ENCODE results near the gene RBFOX2. TPM values are rescaled to one million over a fixed set of nuclear protein-coding genes. Genes with fewer than 3 reads are reported as not detected.

Gene RBFOX2
- total and polyA plus RNA-seq, 10 of the 15 experiments (the other 5 are each of a cell fraction or from before 2014, with no cell fraction given): 0.01 to 2.7 (median 0.17) TPM; not detected in 4

DNA sequence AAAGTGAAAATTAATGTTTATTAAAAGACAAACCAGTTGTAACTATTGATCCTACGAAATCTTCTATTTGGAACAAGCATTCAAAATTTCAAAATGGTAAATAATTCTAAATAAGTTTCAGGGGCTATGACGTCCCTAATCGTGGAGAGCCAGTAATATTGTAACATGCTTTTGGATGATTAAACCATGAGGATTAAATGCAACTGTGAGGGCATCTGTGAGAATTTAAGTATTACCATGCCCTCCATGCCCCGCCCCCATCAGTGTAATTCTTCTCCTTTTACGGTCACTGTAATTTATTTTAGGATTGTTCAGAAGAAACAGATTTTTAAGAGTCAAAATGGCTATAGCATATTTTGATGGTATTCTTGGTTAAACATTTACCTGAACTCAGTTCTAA, 177.8 kb downstream of the RBFOX2 start:
- no peak for ATAC-seq
- no peak overlapping the region for H2AFZ ChIP-seq (ENCODE audit: control insufficient read depth, low read depth, low read length)
- ChIA-PET POLR2A (no interaction called here), SMC1A (ENCODE audit: uncharacterized antibody, unreplicated experiment) (no interaction called here), CTCF (no interaction called here), RAD21 (ENCODE audit: unreplicated experiment) (no interaction called here)
- no peak for DNase-seq (ENCODE audit: low read depth, low spot score)
- in situ Hi-C loops (cut with MboI) (no loop called here), intact Hi-C loops (cut with micrococcal nuclease; ENCODE audit: unreplicated experiment) (no loop called here)
- no peaks in the 10 kb centered on the region for H3K9me3 ChIP-seq (replicated peaks; ENCODE audit: control insufficient read depth, insufficient read depth, low read length)
- no peaks in the 10 kb centered on the region for H3K36me3 ChIP-seq (ENCODE audit: control insufficient read depth in 2 of 2, insufficient read depth in 2 of 2, low read length in 1 of 2)
- no peak overlapping the region for H3K4me2 ChIP-seq (ENCODE audit: control insufficient read depth, insufficient read depth)
- H3K79me2 ChIP-seq (ENCODE audit: control insufficient read depth, insufficient read depth, low read length): no peaks in the 10 kb centered on the region
- H3K4me3 ChIP-seq: no peak overlapping the region
- H3K4me1 ChIP-seq (ENCODE audit: control insufficient read depth, insufficient read depth, low read length): no peaks in the 10 kb centered on the region
- H3K27me3 ChIP-seq (replicated peaks in 1 of 2; ENCODE audit: control insufficient read depth in 2 of 2, insufficient read depth in 2 of 2, low read length in 1 of 2): no peaks in the 10 kb centered on the region
- FAIRE-seq: no peak
- no peaks in the 10 kb centered on the region for H4K20me1 ChIP-seq (ENCODE audit: control insufficient read depth, insufficient read depth)
- no peak overlapping the region for H3K27ac ChIP-seq (ENCODE audit: control insufficient read depth, insufficient read depth)
- 15% methylated on average over 5 of the region's 5 CpGs for WGBS (ENCODE audit: insufficient coverage, insufficient replicate concordance, low lambda C conversion rate, missing lambda C conversion rate)
- no peak overlapping the region for H3K9ac ChIP-seq (ENCODE audit: control insufficient read depth, insufficient read depth, low read length)
- no TSS peak for BruUV-seq (replicated peaks)
- TF ChIP-seq SMARCA5 (IDR thresholded peaks at IDR 0.05): no peak
- TF ChIP-seq, protein P1, sequence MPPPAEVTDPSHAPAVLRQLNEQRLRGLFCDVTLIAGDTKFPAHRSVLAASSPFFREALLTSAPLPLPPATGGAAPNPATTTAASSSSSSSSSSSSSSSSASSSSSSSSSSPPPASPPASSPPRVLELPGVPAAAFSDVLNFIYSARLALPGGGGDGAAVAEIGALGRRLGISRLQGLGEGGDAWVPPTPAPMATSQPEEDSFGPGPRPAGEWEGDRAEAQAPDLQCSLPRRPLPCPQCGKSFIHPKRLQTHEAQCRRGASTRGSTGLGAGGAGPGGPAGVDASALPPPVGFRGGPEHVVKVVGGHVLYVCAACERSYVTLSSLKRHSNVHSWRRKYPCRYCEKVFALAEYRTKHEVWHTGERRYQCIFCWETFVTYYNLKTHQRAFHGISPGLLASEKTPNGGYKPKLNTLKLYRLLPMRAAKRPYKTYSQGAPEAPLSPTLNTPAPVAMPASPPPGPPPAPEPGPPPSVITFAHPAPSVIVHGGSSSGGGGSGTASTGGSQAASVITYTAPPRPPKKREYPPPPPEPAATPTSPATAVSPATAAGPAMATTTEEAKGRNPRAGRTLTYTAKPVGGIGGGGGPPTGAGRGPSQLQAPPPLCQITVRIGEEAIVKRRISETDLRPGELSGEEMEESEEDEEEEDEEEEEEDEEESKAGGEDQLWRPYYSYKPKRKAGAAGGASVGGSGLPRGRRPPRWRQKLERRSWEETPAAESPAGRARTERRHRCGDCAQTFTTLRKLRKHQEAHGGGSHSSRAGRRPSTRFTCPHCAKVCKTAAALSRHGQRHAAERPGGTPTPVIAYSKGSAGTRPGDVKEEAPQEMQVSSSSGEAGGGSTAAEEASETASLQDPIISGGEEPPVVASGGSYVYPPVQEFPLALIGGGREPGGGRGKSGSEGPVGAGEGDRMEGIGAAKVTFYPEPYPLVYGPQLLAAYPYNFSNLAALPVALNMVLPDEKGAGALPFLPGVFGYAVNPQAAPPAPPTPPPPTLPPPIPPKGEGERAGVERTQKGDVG (CRISPR knock-in tag; IDR thresholded peaks at IDR 0.05): no peak

DNA sequence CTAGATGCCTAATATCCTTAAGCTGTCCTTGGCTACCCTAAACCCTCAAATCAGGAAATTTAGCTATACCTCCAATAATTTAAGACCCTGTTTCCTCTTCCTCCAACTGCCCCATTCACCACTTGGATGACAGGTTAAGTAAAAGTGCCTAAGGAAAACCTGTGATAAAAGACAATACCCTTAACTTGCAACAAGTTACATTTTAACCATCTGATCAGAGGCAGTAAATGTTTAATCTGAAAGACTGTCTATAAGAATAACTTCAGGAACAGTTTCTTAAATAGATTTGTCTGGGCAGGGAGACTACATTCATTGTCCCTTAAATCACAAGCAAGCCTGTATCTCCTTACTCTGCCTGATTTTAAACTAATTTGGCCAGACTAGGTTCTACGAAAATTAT, 181.8 kb downstream of the RBFOX2 start:
- WGBS (ENCODE audit: insufficient coverage, insufficient replicate concordance, low lambda C conversion rate, missing lambda C conversion rate): 8% methylated on average over 1 of the region's 1 CpG
- POLR2A ChIA-PET: no interaction called here
- no peaks in the 10 kb centered on the region for H3K79me2 ChIP-seq (ENCODE audit: control insufficient read depth, insufficient read depth, low read length)
- no peak for ATAC-seq
- no peak overlapping the region for H3K4me2 ChIP-seq (ENCODE audit: control insufficient read depth, insufficient read depth)
- H3K27me3 ChIP-seq (replicated peaks in 1 of 2; ENCODE audit: control insufficient read depth in 2 of 2, insufficient read depth in 2 of 2, low read length in 1 of 2): no peaks in the 10 kb centered on the region
- H2AFZ ChIP-seq (ENCODE audit: control insufficient read depth, low read depth, low read length): no peak overlapping the region
- CTCF ChIA-PET: interaction anchor here (0.8 kb wide), 2 partner anchors 11 to 219 kb away, joined by 3 to 4 read pairs; no protein-coding TSS in a partner anchor
- FAIRE-seq: no peak
- no peak overlapping the region for H3K27ac ChIP-seq (ENCODE audit: control insufficient read depth, insufficient read depth)
- in situ Hi-C loops (cut with MboI) (no loop called here), intact Hi-C loops (cut with micrococcal nuclease; ENCODE audit: unreplicated experiment) (no loop called here)
- no peak overlapping the region for H3K4me3 ChIP-seq
- H4K20me1 ChIP-seq (ENCODE audit: control insufficient read depth, insufficient read depth): no peaks in the 10 kb centered on the region
- no peak overlapping the region for H3K9ac ChIP-seq (ENCODE audit: control insufficient read depth, insufficient read depth, low read length)
- no peaks in the 10 kb centered on the region for H3K36me3 ChIP-seq (ENCODE audit: control insufficient read depth in 2 of 2, insufficient read depth in 2 of 2, low read length in 1 of 2)
- RAD21 ChIA-PET (ENCODE audit: unreplicated experiment): no interaction called here
- SMC1A ChIA-PET (ENCODE audit: uncharacterized antibody, unreplicated experiment): no interaction called here
- no peaks in the 10 kb centered on the region for H3K4me1 ChIP-seq (ENCODE audit: control insufficient read depth, insufficient read depth, low read length)
- DNase-seq (ENCODE audit: low read depth, low spot score): no peak
- H3K9me3 ChIP-seq (replicated peaks; ENCODE audit: control insufficient read depth, insufficient read depth, low read length): no peaks in the 10 kb centered on the region
- no TSS peak for BruUV-seq (replicated peaks)
- TF ChIP-seq SP1 (IDR thresholded peaks at IDR 0.05; ENCODE audit: low read depth, low read length): no peak
- TF ChIP-seq NFIC (IDR thresholded peaks at IDR 0.05; ENCODE audit: low read depth, low read length): no peak
- no peak for TF ChIP-seq GABPA (IDR thresholded peaks at IDR 0.05; ENCODE audit: low read depth)
- no peak for TF ChIP-seq HDGF (IDR thresholded peaks at IDR 0.05)
- TF ChIP-seq, protein P2, sequence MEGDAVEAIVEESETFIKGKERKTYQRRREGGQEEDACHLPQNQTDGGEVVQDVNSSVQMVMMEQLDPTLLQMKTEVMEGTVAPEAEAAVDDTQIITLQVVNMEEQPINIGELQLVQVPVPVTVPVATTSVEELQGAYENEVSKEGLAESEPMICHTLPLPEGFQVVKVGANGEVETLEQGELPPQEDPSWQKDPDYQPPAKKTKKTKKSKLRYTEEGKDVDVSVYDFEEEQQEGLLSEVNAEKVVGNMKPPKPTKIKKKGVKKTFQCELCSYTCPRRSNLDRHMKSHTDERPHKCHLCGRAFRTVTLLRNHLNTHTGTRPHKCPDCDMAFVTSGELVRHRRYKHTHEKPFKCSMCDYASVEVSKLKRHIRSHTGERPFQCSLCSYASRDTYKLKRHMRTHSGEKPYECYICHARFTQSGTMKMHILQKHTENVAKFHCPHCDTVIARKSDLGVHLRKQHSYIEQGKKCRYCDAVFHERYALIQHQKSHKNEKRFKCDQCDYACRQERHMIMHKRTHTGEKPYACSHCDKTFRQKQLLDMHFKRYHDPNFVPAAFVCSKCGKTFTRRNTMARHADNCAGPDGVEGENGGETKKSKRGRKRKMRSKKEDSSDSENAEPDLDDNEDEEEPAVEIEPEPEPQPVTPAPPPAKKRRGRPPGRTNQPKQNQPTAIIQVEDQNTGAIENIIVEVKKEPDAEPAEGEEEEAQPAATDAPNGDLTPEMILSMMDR (IDR thresholded peaks at IDR 0.05 in 2 of 3, conservative IDR thresholded peaks at IDR 0.05 in 1 of 3; ENCODE audit: control insufficient read depth in 2 of 3, extremely low read depth in 1 of 3, insufficient read depth in 1 of 3, low read depth in 3 of 3, low read length in 3 of 3): no peak
- TF ChIP-seq, protein P3, sequence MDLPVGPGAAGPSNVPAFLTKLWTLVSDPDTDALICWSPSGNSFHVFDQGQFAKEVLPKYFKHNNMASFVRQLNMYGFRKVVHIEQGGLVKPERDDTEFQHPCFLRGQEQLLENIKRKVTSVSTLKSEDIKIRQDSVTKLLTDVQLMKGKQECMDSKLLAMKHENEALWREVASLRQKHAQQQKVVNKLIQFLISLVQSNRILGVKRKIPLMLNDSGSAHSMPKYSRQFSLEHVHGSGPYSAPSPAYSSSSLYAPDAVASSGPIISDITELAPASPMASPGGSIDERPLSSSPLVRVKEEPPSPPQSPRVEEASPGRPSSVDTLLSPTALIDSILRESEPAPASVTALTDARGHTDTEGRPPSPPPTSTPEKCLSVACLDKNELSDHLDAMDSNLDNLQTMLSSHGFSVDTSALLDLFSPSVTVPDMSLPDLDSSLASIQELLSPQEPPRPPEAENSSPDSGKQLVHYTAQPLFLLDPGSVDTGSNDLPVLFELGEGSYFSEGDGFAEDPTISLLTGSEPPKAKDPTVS (IDR thresholded peaks at IDR 0.05; ENCODE audit: low read depth, low read length): no peak
- no peak for TF ChIP-seq CREB1 (IDR thresholded peaks at IDR 0.05; ENCODE audit: low read depth)
- TF ChIP-seq SREBF1 (IDR thresholded peaks at IDR 0.05; ENCODE audit: low read length): no peak
- TF ChIP-seq, protein P4, sequence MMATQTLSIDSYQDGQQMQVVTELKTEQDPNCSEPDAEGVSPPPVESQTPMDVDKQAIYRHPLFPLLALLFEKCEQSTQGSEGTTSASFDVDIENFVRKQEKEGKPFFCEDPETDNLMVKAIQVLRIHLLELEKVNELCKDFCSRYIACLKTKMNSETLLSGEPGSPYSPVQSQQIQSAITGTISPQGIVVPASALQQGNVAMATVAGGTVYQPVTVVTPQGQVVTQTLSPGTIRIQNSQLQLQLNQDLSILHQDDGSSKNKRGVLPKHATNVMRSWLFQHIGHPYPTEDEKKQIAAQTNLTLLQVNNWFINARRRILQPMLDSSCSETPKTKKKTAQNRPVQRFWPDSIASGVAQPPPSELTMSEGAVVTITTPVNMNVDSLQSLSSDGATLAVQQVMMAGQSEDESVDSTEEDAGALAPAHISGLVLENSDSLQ (IDR thresholded peaks at IDR 0.05): no peak

Measured in GM12878 (cell line).